ENCODE measurements around the gene TALDO1. TPM values are rescaled to one million over a fixed set of nuclear protein-coding genes. Genes with fewer than 3 reads are reported as not detected.

Gene TALDO1
- total and polyA plus RNA-seq, 5 experiments from 2014 or later, result 120 to 173 (median 160) TPM

GRCh38 chr11:794766-795633 is 47.7 kb downstream of the TALDO1 start:
- peaks cover 0 to 16% (median 4%) of the 10 kb centered on the region in 3 donors for H3K36me3 Mint-ChIP-seq
- DNase-seq (no peak), ATAC-seq (no peak)
- POLR2A ChIA-PET, result interaction anchor here (0.6 to 3.2 kb wide), 12 partner anchors 9 to 1507 kb away, joined by 3 to 29 read pairs (median 7); partner anchors contain the start of genes DEAF1, GATD1, PIDD1 and PNPLA2
- H3K4me1 Mint-ChIP-seq, result peaks cover 4 to 21% (median 19%) of the 10 kb centered on the region in 4 donors
- H3K4me3 Mint-ChIP-seq, result peak overlapping the region; percentile 42 to 97 (median 62)
- peaks cover 0 to 1% (median 0%) of the 10 kb centered on the region in 5 donors for H3K27me3 Mint-ChIP-seq
- peak overlapping the region in 1 of 10 donors; percentile 29 for H3K27ac Mint-ChIP-seq
- H3K9me3 Mint-ChIP-seq, result no peaks in the 10 kb centered on the region

GRCh38 chr11:795634-796564 is 48.6 kb downstream of the TALDO1 start:
- H3K4me1 Mint-ChIP-seq, result peaks cover 4 to 24% (median 19%) of the 10 kb centered on the region in 4 donors
- peaks cover 0 to 16% (median 4%) of the 10 kb centered on the region in 3 donors for H3K36me3 Mint-ChIP-seq
- DNase-seq (peak; percentile 55 to 87 (median 70)), ATAC-seq (peak; percentile 38 to 42)
- POLR2A ChIA-PET, result interaction anchor here (0.6 to 3.2 kb wide), 12 partner anchors 9 to 1507 kb away, joined by 3 to 29 read pairs (median 8); partner anchors contain the start of genes DEAF1, GATD1, PIDD1 and PNPLA2
- H3K4me3 Mint-ChIP-seq, result peak overlapping the region; percentile 84 to 97 (median 90)
- H3K27ac Mint-ChIP-seq, result peak overlapping the region; percentile 72 to 98 (median 94)
- H3K9me3 Mint-ChIP-seq, result no peaks in the 10 kb centered on the region
- H3K27me3 Mint-ChIP-seq, result peaks cover 0 to 1% (median 0%) of the 10 kb centered on the region in 5 donors

- Mint-ChIP-seq H3K4me1 (peaks cover 4 to 26% (median 19%) of the 10 kb centered on the region in 4 donors), H3K36me3 (peaks cover 0 to 12% (median 0%) of the 10 kb centered on the region in 3 donors), H3K4me3 (peak overlapping the region; percentile 84 to 97 (median 90)), H3K9me3 (no peaks in the 10 kb centered on the region), H3K27me3 (no peaks in the 10 kb centered on the region), H3K27ac (peak overlapping the region; percentile 82 to 98 (median 94))
- DNase-seq (no peak), ATAC-seq (peak in 1 of 2 donors; percentile 1)
- POLR2A ChIA-PET, result interaction anchor here (1.0 to 3.2 kb wide), 12 partner anchors 8 to 260 kb away, joined by 3 to 29 read pairs (median 8); partner anchors contain the start of genes DEAF1, GATD1, HRAS and LRRC56
These were observed 49.5 kb downstream of the TALDO1 start for GRCh38 chr11:796565-797295.

GRCh38 chr11:797296-798092 is 50.2 kb downstream of the TALDO1 start:
- H3K4me3 Mint-ChIP-seq, result peak overlapping the region; percentile 84 to 97 (median 90)
- peaks cover 4 to 29% (median 19%) of the 10 kb centered on the region in 4 donors for H3K4me1 Mint-ChIP-seq
- H3K27ac Mint-ChIP-seq, result peak overlapping the region; percentile 82 to 98 (median 94)
- H3K36me3 Mint-ChIP-seq, result peaks cover 0 to 9% (median 0%) of the 10 kb centered on the region in 3 donors
- no peaks in the 10 kb centered on the region for H3K9me3 Mint-ChIP-seq
- H3K27me3 Mint-ChIP-seq, result no peaks in the 10 kb centered on the region
- POLR2A ChIA-PET, result interaction anchor here (0.5 to 3.2 kb wide), 12 partner anchors 9 to 261 kb away, joined by 3 to 29 read pairs (median 8); partner anchors contain the start of genes DEAF1, GATD1, HRAS and LRRC56
- peak; percentile 62 to 92 (median 82) for DNase-seq
- ATAC-seq, result peak; percentile 63 to 69

- Mint-ChIP-seq H3K27me3 (no peaks in the 10 kb centered on the region), H3K4me1 (peaks cover 4 to 29% (median 20%) of the 10 kb centered on the region in 4 donors), H3K27ac (peak within 1 kb of the TSS; percentile 82 to 98 (median 94)), H3K9me3 (no peaks in the 10 kb centered on the region), H3K4me3 (peak within 1 kb of the TSS; percentile 84 to 97 (median 90)), H3K36me3 (peaks cover 0 to 3% (median 0%) of the 10 kb centered on the region in 3 donors)
- ATAC-seq (peak; percentile 57 to 58), DNase-seq (peak; percentile 71 to 89 (median 84))
- POLR2A ChIA-PET, result interaction anchor here (0.5 to 3.2 kb wide), 9 partner anchors 10 to 262 kb away, joined by 3 to 29 read pairs (median 4); partner anchors contain the start of genes GATD1, HRAS, LRRC56 and PNPLA2
These were observed 50.9 kb downstream of the TALDO1 start, which contains the start of gene SLC25A22 for GRCh38 chr11:798093-798713. TSS of gene SLC25A22 (minus strand) at chr11:798281. CDS start at chr11:795006, 3,275 bp downstream.

GRCh38 chr11:799641-800316 is 52.5 kb downstream of the TALDO1 start:
- Mint-ChIP-seq H3K27me3 (no peaks in the 10 kb centered on the region), H3K9me3 (no peaks in the 10 kb centered on the region), H3K4me1 (peaks cover 4 to 34% (median 21%) of the 10 kb centered on the region in 4 donors), H3K27ac (no peak overlapping the region), H3K4me3 (peak overlapping the region in 1 of 10 donors; percentile 48), H3K36me3 (peaks cover 0 to 2% (median 0%) of the 10 kb centered on the region in 3 donors)
- no peak for DNase-seq
- no peak for ATAC-seq
- POLR2A ChIA-PET, result interaction anchor here (1.2 to 1.8 kb wide), 5 partner anchors 10 to 23 kb away, joined by 3 to 9 read pairs (median 4); partner anchors contain the start of genes PNPLA2 and RPLP2

- POLR2A ChIA-PET, result interaction anchor here (0.5 to 1.5 kb wide), 3 partner anchors 13 to 211 kb away, joined by 3 to 4 read pairs (median 4); no protein-coding TSS in a partner anchor
- peak overlapping the region in 1 of 10 donors; percentile 10 for H3K4me3 Mint-ChIP-seq
These were observed 53.2 kb downstream of the TALDO1 start for GRCh38 chr11:800473-800872.

GRCh38 chr11:801097-801780 is 54.0 kb downstream of the TALDO1 start:
- Mint-ChIP-seq H3K9me3 (no peaks in the 10 kb centered on the region), H3K27ac (peak overlapping the region in 1 of 10 donors; percentile 63), H3K36me3 (no peaks in the 10 kb centered on the region), H3K4me3 (peak overlapping the region in 1 of 10 donors; percentile 39), H3K27me3 (no peaks in the 10 kb centered on the region), H3K4me1 (peaks cover 2 to 37% (median 17%) of the 10 kb centered on the region in 4 donors)
- ATAC-seq, result no peak
- DNase-seq, result no peak
- POLR2A ChIA-PET, result interaction anchor here (0.6 to 1.5 kb wide), 2 partner anchors 14 to 25 kb away, joined by 4 read pairs; no protein-coding TSS in a partner anchor

More at GRCh38 chr11:800473-800872, 53.2 kb downstream of the TALDO1 start:
- Mint-ChIP-seq H3K27me3 (no peaks in the 10 kb centered on the region), H3K9me3 (no peaks in the 10 kb centered on the region), H3K36me3 (peaks cover 0 to 2% (median 0%) of the 10 kb centered on the region in 3 donors), H3K4me1 (peaks cover 4 to 34% (median 21%) of the 10 kb centered on the region in 4 donors), H3K27ac (no peak overlapping the region)
- DNase-seq (no peak), ATAC-seq (no peak)

GRCh38 chr11:802018-802617 is 54.9 kb downstream of the TALDO1 start:
- Mint-ChIP-seq H3K27ac (no peak overlapping the region), H3K4me1 (peaks cover 2 to 31% (median 9%) of the 10 kb centered on the region in 4 donors), H3K27me3 (no peaks in the 10 kb centered on the region), H3K9me3 (no peaks in the 10 kb centered on the region), H3K4me3 (peak overlapping the region in 1 of 10 donors; percentile 19), H3K36me3 (no peaks in the 10 kb centered on the region)
- POLR2A ChIA-PET, result interaction anchor here (1.1 to 5.4 kb wide), 3 partner anchors 17 to 106 kb away, joined by 3 to 67 read pairs (median 7); partner anchors contain the start of genes PNPLA2, POLR2L and TSPAN4
- ATAC-seq, result no peak
- no peak for DNase-seq

All from naive thymus-derived CD8-positive, alpha-beta T cell (primary cell).